ENCODE results near the gene CCNQ. TPM values are rescaled to one million over a fixed set of nuclear protein-coding genes. Genes with fewer than 3 reads are reported as not detected.
A peak's percentile ranks its signal among the peaks of the same experiment; 100 is the strongest.

CCNQ gene
- total RNA-seq, result 10 to 100 TPM; 12.5 to 29.8 (median 25.5) TPM
- total RNA-seq (2013), result 26.2 TPM
- 11.9 to 43.8 (median 19.8) reads per million in 29 experiments for total RNA-seq

DNA sequence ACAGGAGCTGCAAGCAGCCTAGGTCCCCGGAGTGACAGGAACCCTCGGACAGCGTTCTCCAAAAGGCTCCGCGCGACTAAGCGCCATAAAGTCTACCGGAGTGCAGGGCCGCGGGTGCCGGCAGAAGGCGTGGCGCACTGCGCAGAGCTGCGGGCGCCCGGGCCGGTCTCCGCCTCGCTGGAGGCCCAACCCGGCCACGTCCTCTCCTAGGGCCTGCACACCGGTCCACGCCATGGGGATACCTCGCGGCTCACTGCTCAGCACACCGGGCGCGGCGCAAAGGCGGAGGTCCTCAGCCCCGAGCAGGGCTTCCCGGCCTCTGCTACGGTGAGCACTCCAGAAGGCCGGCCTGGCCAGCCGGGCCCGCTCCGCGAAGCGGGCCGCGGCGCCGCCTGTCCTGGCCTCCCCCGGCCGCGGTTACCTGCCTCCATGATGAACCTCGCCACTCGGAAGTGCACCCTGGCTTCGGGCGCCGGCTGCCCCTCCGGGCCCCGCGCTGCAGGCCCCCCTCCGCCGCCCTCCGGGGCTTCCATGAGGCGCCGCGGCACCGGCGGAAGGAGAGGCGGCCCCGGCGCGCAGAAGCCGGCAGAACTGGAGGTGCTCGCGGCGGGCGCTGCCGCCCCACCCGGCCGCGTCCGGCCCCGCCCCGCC, at the start of gene CCNQ:
CCNQ (minus strand) TSS at position 599 of the 651 bp plus-strand sequence; CDS start at position 533, 66 bp downstream.
- Histone ChIP-seq H3K36me3 (ENCODE audit: control insufficient read depth in 2 of 2, extremely low read depth in 1 of 2, insufficient read depth in 1 of 2, low read length in 1 of 2) (peaks cover 2 to 21% of the 10 kb centered on the region in 2 donors), H3K4me3 (ENCODE audit: control insufficient read depth in 1 of 2, extremely low read depth in 1 of 2, low read length in 1 of 2) (peak within 1 kb of the TSS; percentile 64 to 73), H3K27me3 (replicated peaks in 1 of 2; ENCODE audit: control insufficient read depth in 2 of 2, extremely low read depth in 1 of 2, insufficient read depth in 2 of 2, low read length in 1 of 2) (no peaks in the 10 kb centered on the region), H3K9me3 (no peaks in the 10 kb centered on the region), H3K4me1 (ENCODE audit: control insufficient read depth in 1 of 2, extremely low read depth in 1 of 2, insufficient read depth in 2 of 2, low read length in 2 of 2) (peaks cover 2 to 47% of the 10 kb centered on the region in 2 experiments), H3K27ac (ENCODE audit: low read length) (no peak within 1 kb of the TSS)
- WGBS (ENCODE audit: insufficient coverage), result under 1% methylated on average over 79 of the region's 79 CpGs
- H3K27ac Mint-ChIP-seq, result peak within 1 kb of the TSS; percentile 77 to 84
- peak within 1 kb of the TSS; percentile 82 to 87 (median 85) for H3K4me3 Mint-ChIP-seq
- H3K36me3 Mint-ChIP-seq, result peaks cover 5% of the 10 kb centered on the region
- H3K27me3 Mint-ChIP-seq, result peaks cover 0 to 13% of the 10 kb centered on the region in 2 donors
- ATAC-seq (replicated peaks in 1 of 4) (peak; percentile 41 to 80 (median 77)), DNase-seq (peak in 9 of 35 experiments; percentile 5 to 31 (median 20))
- ChIA-PET POLR2A (interaction anchor here (0.6 to 0.7 kb wide), 3 partner anchors 18 to 717 kb away, joined by 3 to 6 read pairs (median 3); no protein-coding TSS in a partner anchor), CTCF (interaction anchor here in 1 of 2 donors (0.7 to 1.0 kb wide), 2 partner anchors 11 to 66 kb away, joined by 3 read pairs; no protein-coding TSS in a partner anchor)
- H3K9me3 Mint-ChIP-seq, result no peaks in the 10 kb centered on the region
- H3K4me1 Mint-ChIP-seq, result peaks cover 41 to 51% (median 50%) of the 10 kb centered on the region in 3 donors

DNA sequence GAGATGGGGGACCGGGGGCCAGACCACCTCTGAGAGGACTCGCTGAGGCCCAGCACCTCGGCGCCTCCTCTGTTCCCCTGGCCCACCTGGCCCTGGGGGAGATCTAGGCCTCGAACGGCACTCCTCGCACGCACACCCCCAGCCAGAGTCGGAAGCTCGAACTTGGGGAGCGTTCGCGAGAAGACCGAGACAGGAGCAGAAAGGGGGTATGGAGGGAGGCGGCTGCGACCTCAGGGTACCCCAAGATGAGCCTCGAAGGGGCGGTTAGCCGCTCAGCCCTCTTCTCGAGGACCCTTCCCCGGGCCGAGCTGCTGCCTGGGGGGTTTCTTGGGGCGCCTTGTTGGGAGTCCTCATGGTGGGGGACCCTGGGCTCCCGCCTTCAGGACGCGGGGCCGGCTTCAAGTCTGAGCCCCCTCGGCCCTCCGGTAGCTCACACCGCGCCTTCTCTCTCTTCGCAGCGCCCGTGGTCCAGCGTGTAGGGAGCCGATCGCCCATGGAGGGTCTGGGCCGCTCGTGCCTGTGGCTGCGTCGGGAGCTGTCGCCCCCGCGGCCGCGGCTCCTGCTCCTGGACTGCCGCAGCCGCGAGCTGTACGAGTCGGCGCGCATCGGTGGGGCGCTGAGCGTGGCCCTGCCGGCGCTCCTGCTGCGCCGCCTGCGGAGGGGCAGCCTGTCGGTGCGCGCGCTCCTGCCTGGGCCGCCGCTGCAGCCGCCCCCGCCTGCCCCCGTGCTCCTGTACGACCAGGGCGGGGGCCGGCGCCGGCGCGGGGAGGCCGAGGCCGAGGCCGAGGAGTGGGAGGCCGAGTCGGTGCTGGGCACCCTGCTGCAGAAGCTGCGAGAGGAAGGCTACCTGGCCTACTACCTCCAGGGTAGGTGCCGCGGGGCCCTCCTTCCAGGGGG, 48.8 kb upstream of the CCNQ start:
- peak overlapping the region; percentile 9 to 34 (median 31) for H3K4me3 Mint-ChIP-seq
- H3K36me3 ChIP-seq (ENCODE audit: control insufficient read depth in 2 of 2, extremely low read depth in 1 of 2, insufficient read depth in 1 of 2, low read length in 1 of 2), result no peaks in the 10 kb centered on the region
- peaks cover 4 to 15% (median 8%) of the 10 kb centered on the region in 3 donors for H3K4me1 Mint-ChIP-seq
- peaks cover 8 to 57% of the 10 kb centered on the region in 2 experiments for H3K27me3 ChIP-seq (replicated peaks in 1 of 2; ENCODE audit: control insufficient read depth in 2 of 2, extremely low read depth in 1 of 2, insufficient read depth in 2 of 2, low read length in 1 of 2)
- no peaks in the 10 kb centered on the region for H3K9me3 ChIP-seq
- ChIA-PET POLR2A (no interaction called here), CTCF (interaction anchor here in 1 of 2 donors (0.6 kb wide), 1 partner anchor 37 kb away, joined by 3 read pairs; no protein-coding TSS in a partner anchor)
- 3% methylated on average over 40 of the region's 85 CpGs for WGBS (ENCODE audit: insufficient coverage)
- ATAC-seq (replicated peaks in 1 of 4) (peak in 2 of 4 experiments; percentile 12 to 17), DNase-seq (no peak)
- H3K4me1 ChIP-seq (ENCODE audit: control insufficient read depth in 1 of 2, extremely low read depth in 1 of 2, insufficient read depth in 2 of 2, low read length in 2 of 2), result peaks cover 0 to 26% of the 10 kb centered on the region in 2 experiments
- H3K9me3 Mint-ChIP-seq, result no peaks in the 10 kb centered on the region
- peaks cover 18 to 32% of the 10 kb centered on the region in 2 donors for H3K27me3 Mint-ChIP-seq
- H3K4me3 ChIP-seq (ENCODE audit: control insufficient read depth in 1 of 2, extremely low read depth in 1 of 2, low read length in 1 of 2), result no peak overlapping the region
- no peak overlapping the region for H3K27ac Mint-ChIP-seq
- no peaks in the 10 kb centered on the region for H3K36me3 Mint-ChIP-seq
- no peak overlapping the region for H3K27ac ChIP-seq (ENCODE audit: low read length)

DNA sequence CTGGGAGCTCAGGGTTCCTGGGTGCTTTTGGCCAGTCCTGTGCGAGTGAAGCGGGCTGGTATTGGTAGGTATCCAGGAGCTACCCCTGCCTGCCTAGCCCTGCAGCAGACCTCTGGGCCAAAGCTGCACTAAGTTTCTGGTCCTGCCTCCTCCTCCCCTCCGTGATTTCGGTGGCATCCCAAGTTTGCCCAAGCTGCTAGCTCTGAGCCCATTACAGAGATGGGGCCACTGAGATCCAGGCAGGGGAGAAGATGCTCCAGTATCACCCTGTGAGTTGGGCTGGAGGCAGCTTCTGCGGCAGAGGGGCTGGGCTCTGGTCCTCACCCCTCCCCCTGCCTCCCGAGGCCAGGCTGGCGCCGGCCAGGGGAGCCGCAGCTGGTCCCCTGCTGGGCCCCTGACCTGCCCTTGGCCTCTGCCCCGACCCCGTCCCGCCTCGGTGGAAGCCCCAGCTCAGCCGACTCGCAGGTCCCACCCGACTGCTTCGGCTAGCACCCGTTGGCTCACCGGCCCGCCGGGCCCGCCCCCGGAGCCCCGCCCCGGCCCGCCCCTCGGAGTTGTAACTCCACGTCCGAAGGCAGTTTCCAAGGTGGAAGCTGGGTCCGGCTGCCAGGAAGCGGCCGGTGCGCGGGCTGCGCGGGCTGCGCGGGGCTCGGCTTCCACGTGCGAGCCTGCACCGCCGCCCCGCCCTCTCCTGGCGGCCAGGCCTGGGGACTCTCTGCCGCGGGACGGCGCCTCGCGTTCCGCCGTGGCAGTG, 47.9 kb upstream of the CCNQ start, which contains the start of gene DUSP9:
DUSP9 (plus strand) TSS at position 584 of the 754 bp plus-strand sequence. CDS start 751 bp downstream, outside the sequence.
- Mint-ChIP-seq H3K27me3 (peaks cover 15 to 33% of the 10 kb centered on the region in 2 donors), H3K4me3 (peak within 1 kb of the TSS; percentile 9 to 34 (median 31)), H3K36me3 (no peaks in the 10 kb centered on the region), H3K9me3 (no peaks in the 10 kb centered on the region), H3K27ac (no peak within 1 kb of the TSS), H3K4me1 (peaks cover 6 to 16% (median 9%) of the 10 kb centered on the region in 3 donors)
- CTCF ChIA-PET, result interaction anchor here (0.6 to 1.0 kb wide), 3 partner anchors 16 to 37 kb away, joined by 3 read pairs; no protein-coding TSS in a partner anchor
- WGBS (ENCODE audit: insufficient coverage), result 7% methylated on average over 22 of the region's 53 CpGs
- Histone ChIP-seq H3K36me3 (ENCODE audit: control insufficient read depth in 2 of 2, extremely low read depth in 1 of 2, insufficient read depth in 1 of 2, low read length in 1 of 2) (no peaks in the 10 kb centered on the region), H3K27ac (ENCODE audit: low read length) (no peak within 1 kb of the TSS), H3K27me3 (replicated peaks in 1 of 2; ENCODE audit: control insufficient read depth in 2 of 2, extremely low read depth in 1 of 2, insufficient read depth in 2 of 2, low read length in 1 of 2) (peaks cover 8 to 62% of the 10 kb centered on the region in 2 experiments), H3K4me3 (ENCODE audit: control insufficient read depth in 1 of 2, extremely low read depth in 1 of 2, low read length in 1 of 2) (peak within 1 kb of the TSS in 1 of 2 donors; percentile 47), H3K9me3 (no peaks in the 10 kb centered on the region), H3K4me1 (ENCODE audit: control insufficient read depth in 1 of 2, extremely low read depth in 1 of 2, insufficient read depth in 2 of 2, low read length in 2 of 2) (peaks cover 0 to 30% of the 10 kb centered on the region in 2 experiments)
- DNase-seq (peak in 2 of 35 experiments; percentile 10 to 22), ATAC-seq (replicated peaks in 1 of 4) (peak in 3 of 4 experiments; percentile 31 to 39 (median 32))
- POLR2A ChIA-PET, result no interaction called here

DNA sequence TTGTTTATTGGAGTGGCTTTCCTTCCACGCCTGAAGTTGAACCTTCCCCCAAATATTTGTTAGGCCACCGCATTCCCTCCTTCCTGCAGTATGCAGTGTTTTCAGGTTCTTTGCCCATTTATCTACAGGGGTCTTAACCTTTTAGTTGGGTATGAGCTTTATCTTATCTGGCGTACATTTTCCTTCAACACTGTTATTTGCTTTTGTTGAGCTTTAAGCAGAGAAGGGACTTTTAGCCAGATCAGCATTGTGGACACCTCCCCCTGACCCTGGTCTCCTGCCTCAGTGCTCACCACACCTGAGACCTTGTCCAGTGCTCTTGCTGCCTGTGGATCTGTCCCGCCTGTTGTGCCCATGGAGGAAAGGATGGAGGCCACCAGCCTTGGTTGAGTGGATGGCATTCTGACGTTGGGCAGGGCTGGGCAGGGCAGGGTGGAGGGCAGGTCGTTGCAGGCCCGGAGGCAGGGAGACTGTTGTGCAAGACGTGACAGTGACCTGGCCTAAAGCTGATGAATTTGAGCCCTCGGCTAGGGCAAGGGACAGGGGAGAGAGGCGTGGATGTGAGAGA, 47.1 kb upstream of the CCNQ start:
- Mint-ChIP-seq H3K27me3 (peaks cover 16 to 39% of the 10 kb centered on the region in 2 donors), H3K36me3 (no peaks in the 10 kb centered on the region), H3K9me3 (no peaks in the 10 kb centered on the region), H3K27ac (no peak overlapping the region), H3K4me1 (peaks cover 10 to 21% (median 16%) of the 10 kb centered on the region in 3 donors), H3K4me3 (peak overlapping the region in 1 of 3 donors; percentile 15)
- no peak overlapping the region for H3K27ac ChIP-seq (ENCODE audit: low read length)
- peaks cover 0 to 36% of the 10 kb centered on the region in 2 experiments for H3K4me1 ChIP-seq (ENCODE audit: control insufficient read depth in 1 of 2, extremely low read depth in 1 of 2, insufficient read depth in 2 of 2, low read length in 2 of 2)
- ATAC-seq (replicated peaks in 1 of 4) (no peak), DNase-seq (peak in 1 of 35 experiments; percentile 11)
- peaks cover 8 to 69% of the 10 kb centered on the region in 2 experiments for H3K27me3 ChIP-seq (replicated peaks in 1 of 2; ENCODE audit: control insufficient read depth in 2 of 2, extremely low read depth in 1 of 2, insufficient read depth in 2 of 2, low read length in 1 of 2)
- H3K4me3 ChIP-seq (ENCODE audit: control insufficient read depth in 1 of 2, extremely low read depth in 1 of 2, low read length in 1 of 2), result no peak overlapping the region
- 45% methylated on average over 2 of the region's 10 CpGs for WGBS (ENCODE audit: insufficient coverage)
- H3K36me3 ChIP-seq (ENCODE audit: control insufficient read depth in 2 of 2, extremely low read depth in 1 of 2, insufficient read depth in 1 of 2, low read length in 1 of 2), result no peaks in the 10 kb centered on the region
- POLR2A ChIA-PET, result no interaction called here
- CTCF ChIA-PET, result interaction anchor here (0.7 to 1.8 kb wide), 3 partner anchors 13 to 36 kb away, joined by 3 to 4 read pairs (median 3); no protein-coding TSS in a partner anchor
- H3K9me3 ChIP-seq, result no peaks in the 10 kb centered on the region

GRCh38 chrX:153645151-153645550, 46.2 kb upstream of the CCNQ start:
- peaks cover 20 to 43% of the 10 kb centered on the region in 2 donors for H3K27me3 Mint-ChIP-seq
- H3K9me3 Mint-ChIP-seq, result no peaks in the 10 kb centered on the region
- POLR2A ChIA-PET, result no interaction called here
- H3K4me3 ChIP-seq (ENCODE audit: control insufficient read depth in 1 of 2, extremely low read depth in 1 of 2, low read length in 1 of 2), result no peak overlapping the region
- H3K36me3 ChIP-seq (ENCODE audit: control insufficient read depth in 2 of 2, extremely low read depth in 1 of 2, insufficient read depth in 1 of 2, low read length in 1 of 2), result no peaks in the 10 kb centered on the region
- no peak overlapping the region for H3K27ac Mint-ChIP-seq
- peaks cover 0 to 36% of the 10 kb centered on the region in 2 experiments for H3K4me1 ChIP-seq (ENCODE audit: control insufficient read depth in 1 of 2, extremely low read depth in 1 of 2, insufficient read depth in 2 of 2, low read length in 2 of 2)
- no peaks in the 10 kb centered on the region for H3K9me3 ChIP-seq
- H3K4me1 Mint-ChIP-seq, result peaks cover 10 to 22% (median 16%) of the 10 kb centered on the region in 3 donors
- CTCF ChIA-PET, result interaction anchor here (0.5 to 1.8 kb wide), 4 partner anchors 9 to 704 kb away, joined by 3 to 4 read pairs (median 3); no protein-coding TSS in a partner anchor
- H3K36me3 Mint-ChIP-seq, result no peaks in the 10 kb centered on the region
- peak in 1 of 35 experiments; percentile 9 for DNase-seq
- no peak for ATAC-seq (replicated peaks in 1 of 4)
- 40% methylated on average over 1 of the region's 6 CpGs for WGBS (ENCODE audit: insufficient coverage)
- peak overlapping the region in 1 of 3 donors; percentile 43 for H3K4me3 Mint-ChIP-seq
- peaks cover 8 to 78% of the 10 kb centered on the region in 2 experiments for H3K27me3 ChIP-seq (replicated peaks in 1 of 2; ENCODE audit: control insufficient read depth in 2 of 2, extremely low read depth in 1 of 2, insufficient read depth in 2 of 2, low read length in 1 of 2)
- H3K27ac ChIP-seq (ENCODE audit: low read length), result no peak overlapping the region

Measured in T-cell (primary cell).